ELF-1 (cell line): Measurements from ENCODE around the gene NEK1.
A peak's percentile ranks its signal among the peaks of the same experiment; 100 is the strongest.
"Not testable (repeated sequence)": the region's sequence is repeated elsewhere in the genome, so short reads cannot be mapped to it uniquely, and the experiment has no call there.

Experiments
- DNase-seq: peaks from one replicate; pipeline ENCODE4 v3.0.0-alpha.2; 2016; ENCODE audit warnings: low read depth, low spot score

The NEK1 gene

DNA sequence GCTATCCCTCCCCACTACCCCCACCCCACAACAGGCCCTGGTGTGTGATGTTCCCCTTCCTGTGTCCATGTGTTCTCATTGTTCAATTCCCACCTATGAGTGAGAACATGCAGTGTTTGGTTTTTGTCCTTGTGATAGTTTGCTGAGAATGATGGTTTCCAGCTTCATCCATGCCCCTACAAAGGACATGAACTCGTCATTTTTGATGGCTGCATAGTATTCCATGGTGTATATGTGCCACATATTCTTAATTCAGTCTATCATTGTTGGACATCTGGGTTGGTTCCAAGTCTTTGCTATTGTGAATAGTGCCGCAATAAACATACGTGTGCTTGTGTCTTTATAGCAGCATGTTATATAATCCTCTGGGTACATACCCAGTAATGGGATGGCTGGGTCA is 118.1 kb downstream of the NEK1 start:
- DNase-seq = not testable (repeated sequence)

GRCh38 chr4:169493164-169493524 is 119.2 kb downstream of the NEK1 start:
- DNase-seq = no peak

DNA sequence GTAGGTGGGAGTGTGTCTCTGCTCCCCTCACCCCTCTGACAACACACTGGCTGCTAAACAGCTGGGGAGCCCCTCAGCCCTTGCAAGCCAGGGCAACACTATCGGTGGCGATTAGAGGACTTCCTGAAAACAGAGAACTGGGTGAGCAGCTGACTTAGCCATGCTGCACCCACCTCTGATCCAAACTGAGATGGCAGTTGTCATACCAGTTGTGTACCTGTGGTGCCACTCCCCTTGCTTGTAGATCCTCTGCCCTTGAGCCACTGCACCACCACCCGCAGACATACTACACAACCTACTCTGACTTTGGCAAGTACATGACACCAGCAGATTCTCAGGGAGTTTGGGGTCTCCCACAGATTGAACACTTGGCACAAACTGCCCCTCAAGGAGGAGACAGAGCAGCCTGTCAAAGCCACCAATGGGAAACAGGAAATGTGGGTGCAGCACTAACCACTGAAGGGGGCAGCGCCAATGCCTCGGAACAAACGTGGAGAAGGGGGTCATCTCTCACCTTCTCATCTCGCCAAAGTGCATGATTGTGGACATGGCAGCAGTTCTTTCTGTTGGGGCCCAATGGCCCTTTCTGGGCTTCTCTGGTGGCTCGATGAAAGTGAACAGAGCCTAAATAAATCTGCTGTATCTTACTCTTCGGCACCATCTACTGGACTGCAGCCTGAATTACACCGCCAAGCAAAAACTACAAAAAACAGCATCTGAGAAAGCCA is 119.8 kb downstream of the NEK1 start:
- peak; percentile 63 for DNase-seq

GRCh38 chr4:169491211-169491610 is 121.2 kb downstream of the NEK1 start:
- no peak for DNase-seq

GRCh38 chr4:169489306-169489705 is 123.1 kb downstream of the NEK1 start:
- DNase-seq = no peak

DNA sequence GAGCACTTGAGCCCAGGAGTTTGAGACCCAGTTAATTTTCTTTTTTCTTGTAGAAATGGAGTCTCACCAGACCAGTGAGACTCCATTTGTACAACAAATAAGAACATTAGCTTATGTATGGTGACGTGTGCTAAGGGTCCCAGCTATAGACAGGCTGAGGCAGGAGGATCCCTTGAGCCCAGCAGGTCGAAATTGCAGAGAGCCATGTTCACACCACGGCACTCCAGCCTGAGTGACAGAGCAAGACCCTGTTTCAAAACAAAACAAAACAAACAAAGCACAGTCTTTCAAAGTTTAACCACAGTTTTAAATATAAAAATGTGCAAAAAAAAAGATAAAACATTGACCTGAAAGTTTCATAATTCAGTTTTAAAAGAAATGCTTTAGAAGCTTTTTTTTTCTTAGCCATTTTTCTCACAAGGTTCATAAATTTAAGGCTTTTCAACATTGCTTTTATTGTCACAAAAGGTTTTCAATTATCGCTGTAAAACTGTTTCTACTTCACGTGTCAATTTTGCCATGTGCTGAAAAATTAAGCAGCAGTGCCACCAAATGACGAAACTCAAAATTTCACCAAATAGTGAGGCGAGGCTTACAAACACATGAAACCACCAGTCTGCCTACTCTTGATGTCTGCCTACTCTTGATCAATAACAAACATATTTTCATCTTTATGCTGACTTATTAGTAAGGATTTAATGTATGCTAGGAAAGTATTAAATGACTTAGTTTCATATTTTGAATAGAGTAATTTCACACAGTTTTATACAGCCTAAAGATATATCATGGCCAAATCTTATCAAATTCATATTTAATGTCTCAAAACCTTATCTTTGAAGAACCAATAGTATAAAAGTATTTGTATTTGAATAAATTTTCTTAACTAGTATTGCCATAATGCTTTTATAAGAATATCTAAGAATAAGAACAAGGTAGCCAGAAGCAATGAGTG is 126.3 kb downstream of the NEK1 start:
- DNase-seq = peak; percentile 23

- no peak for DNase-seq
Observed at GRCh38 chr4:169485086-169485485, 127.3 kb downstream of the NEK1 start.

DNA sequence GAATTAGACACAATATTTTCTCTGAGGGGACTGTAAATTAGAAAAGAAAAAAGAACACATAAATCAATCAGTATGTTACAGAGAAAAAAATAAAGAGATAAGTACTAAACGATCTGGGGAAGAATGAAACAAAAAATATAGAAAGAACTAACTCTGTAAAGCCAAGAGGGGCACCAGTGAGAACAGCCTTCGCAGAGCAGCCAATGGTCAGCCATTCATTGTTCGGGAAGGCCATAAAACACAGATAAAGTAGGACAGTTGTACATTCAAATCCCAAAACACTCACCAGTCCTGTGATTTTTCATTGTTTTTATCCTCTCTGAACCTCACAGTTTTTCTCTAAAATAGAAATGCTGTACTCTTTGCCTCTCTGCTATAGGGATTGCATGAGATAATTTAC is 127.9 kb downstream of the NEK1 start:
- DNase-seq = no peak

- DNase-seq = no peak
Observed at GRCh38 chr4:169464080-169464479, 148.3 kb downstream of the NEK1 start.

DNA sequence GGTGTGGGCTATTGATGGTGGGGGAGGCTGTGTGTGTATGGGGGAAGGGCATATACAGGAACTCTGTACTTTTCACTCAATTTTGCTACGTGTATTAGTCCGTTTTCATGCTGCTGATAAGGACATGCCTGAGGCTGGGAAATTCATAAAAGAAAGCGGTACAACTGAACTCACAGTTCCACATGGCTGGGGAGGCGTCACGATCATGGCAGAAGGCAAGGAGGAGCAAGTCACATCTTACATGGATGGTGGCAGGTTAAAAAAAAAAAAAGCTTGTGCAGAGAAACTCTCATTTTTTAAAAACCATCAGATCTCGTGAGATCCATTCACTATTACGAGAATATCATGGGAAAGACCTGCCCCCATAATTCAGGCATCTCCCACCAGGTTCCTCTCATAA is 152.3 kb downstream of the NEK1 start:
- DNase-seq = no peak

GRCh38 chr4:169458575-169458974 is 153.8 kb downstream of the NEK1 start:
- no peak for DNase-seq

DNA sequence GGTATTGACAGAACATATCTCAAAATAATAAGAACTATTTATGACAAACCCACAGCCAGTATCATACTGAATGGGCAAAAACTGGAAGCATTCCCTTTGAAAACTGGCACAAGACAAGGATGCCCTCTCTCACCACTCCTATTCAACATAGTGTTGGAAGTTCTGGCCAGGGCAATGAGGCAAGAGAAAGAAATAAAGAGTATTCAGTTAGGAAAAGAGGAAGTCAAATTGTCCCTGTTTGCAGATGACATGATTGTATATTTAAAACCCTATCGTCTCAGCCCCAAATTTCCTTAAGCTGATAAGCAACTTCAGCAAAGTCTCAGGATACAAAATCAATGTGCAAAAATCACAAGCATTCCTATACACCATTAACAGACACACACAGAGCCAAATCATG is 159.7 kb downstream of the NEK1 start:
- DNase-seq = not testable (repeated sequence)

DNA sequence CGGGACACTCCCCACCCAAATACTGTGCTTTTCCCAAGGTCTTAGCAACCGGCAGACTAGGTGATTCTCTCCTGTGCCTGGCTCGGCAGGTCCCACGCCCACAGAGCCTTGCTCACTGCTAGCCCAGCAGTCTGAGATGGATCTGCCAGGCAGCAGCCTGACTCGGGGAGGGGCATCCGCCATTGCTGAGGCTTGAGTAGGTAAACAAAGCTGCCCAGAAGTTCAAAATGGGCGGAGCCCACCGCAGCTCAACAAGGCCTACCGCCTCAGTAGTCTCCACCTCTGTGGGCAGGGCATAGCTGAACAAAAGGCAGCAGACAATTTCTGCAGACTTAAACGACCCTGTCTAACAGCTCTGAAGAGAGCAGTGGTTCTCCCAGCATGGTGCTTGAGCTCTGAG is 163.4 kb downstream of the NEK1 start:
- DNase-seq = peak; percentile 5

DNA sequence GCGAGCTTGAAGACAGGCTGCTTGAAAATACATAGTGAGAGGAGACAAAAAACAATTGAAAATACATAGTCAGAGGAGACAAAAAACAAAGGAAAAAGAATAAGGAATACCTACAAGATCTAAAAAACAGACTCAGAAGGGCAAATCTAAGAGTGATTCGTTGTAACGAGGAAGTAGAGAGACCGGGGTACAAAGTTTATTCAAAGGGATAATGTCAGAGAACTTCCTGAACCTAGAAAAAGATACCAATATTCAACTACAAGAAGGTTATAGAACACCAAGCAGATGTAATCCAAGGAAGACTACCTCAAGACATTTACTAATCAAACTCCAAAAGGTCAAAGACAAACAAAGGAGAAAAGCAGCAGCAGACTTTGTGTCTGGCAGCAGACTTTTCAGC is 165.6 kb downstream of the NEK1 start:
- no peak for DNase-seq

DNA sequence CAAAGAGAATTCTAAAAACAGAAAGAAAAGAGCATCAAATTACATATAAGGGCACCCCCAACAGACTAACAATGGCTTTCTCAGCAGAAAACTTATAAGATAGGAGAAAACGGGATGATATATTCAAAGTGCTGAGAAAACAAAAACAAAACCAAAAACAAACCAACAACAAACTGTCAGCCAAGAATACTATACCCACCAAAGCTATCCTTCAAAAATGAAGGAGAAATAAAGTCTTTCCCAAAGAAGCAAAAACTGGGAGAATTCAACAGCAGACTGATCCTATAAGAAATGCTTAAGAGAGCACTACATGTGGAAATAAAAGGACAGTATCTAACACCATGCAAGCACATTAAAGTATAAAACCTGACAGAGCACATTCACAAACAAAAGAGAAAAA is 168.6 kb downstream of the NEK1 start:
- no peak for DNase-seq

GRCh38 chr4:169440446-169440845 is 171.9 kb downstream of the NEK1 start:
- no peak for DNase-seq

GRCh38 chr4:169439244-169439643 is 173.1 kb downstream of the NEK1 start:
- DNase-seq = no peak

GRCh38 chr4:169438057-169438480 is 174.3 kb downstream of the NEK1 start:
- no peak for DNase-seq

- peak; percentile 8 for DNase-seq
Observed at GRCh38 chr4:169437299-169438047, 174.9 kb downstream of the NEK1 start.

- DNase-seq = no peak
Observed at GRCh38 chr4:169436734-169437133, 175.6 kb downstream of the NEK1 start.

DNA sequence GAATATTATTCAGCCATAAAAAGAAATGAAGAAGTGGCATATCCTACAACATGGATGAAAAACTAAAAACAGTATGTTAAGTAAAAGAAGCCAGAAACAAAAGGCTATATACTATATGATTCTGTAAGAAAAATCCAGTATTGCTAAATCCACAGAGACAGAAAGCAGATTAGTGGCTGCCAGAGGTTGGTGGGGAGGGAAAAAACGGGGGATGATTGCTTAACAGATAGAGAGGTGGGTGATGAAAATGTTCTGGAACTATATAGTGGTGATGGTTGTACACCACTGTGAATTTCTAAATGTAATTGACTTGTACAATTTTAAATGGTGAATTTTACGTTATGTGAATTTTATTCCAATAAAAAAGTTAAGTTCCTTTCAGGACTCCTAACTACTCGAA is 184.0 kb downstream of the NEK1 start:
- DNase-seq = no peak

- not testable (repeated sequence) for DNase-seq
Observed at GRCh38 chr4:169427727-169428126, 184.7 kb downstream of the NEK1 start.
